MCF 10A (cell line): ENCODE measurements around the gene SMARCD1. TPM values are rescaled to one million over a fixed set of nuclear protein-coding genes. Genes with fewer than 3 reads are reported as not detected.

Experiments used
- BruUV-seq: library from RNA; stranded (reverse); fragments of 400-500 nt; replicated peaks from 2 replicates; lab custom pipeline; 2021; lab: Mats Ljungman, UMichigan
- CTCF ChIA-PET: fragments of 300-600 bp; sonication (Branson Sonifier 250); formaldehyde crosslinking; extraction: SDS; loops from one replicate; lab custom pipeline; 2021; ENCODE audit warnings: antibody characterized with exemption, inconsistent platforms; lab: Yijun Ruan, JAX
- POLR2A ChIA-PET: fragments of 300-600, 350-650 bp; sonication (Branson Sonifier 250); formaldehyde crosslinking; extraction: SDS; loops from one replicate; lab custom pipeline; 2020; ENCODE audit warnings: antibody characterized with exemption, inconsistent platforms; lab: Yijun Ruan, JAX
- DNase-seq: peaks from one replicate; pipeline ENCODE4 v3.0.0-alpha.2; 2018; ENCODE audit not compliant: unreplicated experiment
- H3K27ac Mint-ChIP-seq: one replicate; pipeline ENCODE4 v1.8.0; 2022; ENCODE audit warnings: mild to moderate bottlenecking, low read depth, mixed read lengths; ENCODE audit not compliant: unreplicated experiment
- H3K27me3 Mint-ChIP-seq: one replicate; pipeline ENCODE4 v1.8.0; 2022; ENCODE audit warnings: mixed read lengths; ENCODE audit not compliant: insufficient read depth, unreplicated experiment
- H3K36me3 Mint-ChIP-seq: one replicate; pipeline ENCODE4 v1.8.0; 2022; ENCODE audit warnings: mild to moderate bottlenecking, moderate library complexity, mixed read lengths; ENCODE audit not compliant: insufficient read depth, unreplicated experiment
- H3K4me1 Mint-ChIP-seq: one replicate; pipeline ENCODE4 v1.8.0; 2022; ENCODE audit warnings: mixed read lengths; ENCODE audit not compliant: insufficient read depth, unreplicated experiment
- H3K4me3 Mint-ChIP-seq: one replicate; pipeline ENCODE4 v1.8.0; 2022; ENCODE audit warnings: mild to moderate bottlenecking, moderate library complexity, mixed read lengths; ENCODE audit not compliant: unreplicated experiment
- H3K9me3 Mint-ChIP-seq: one replicate; pipeline ENCODE4 v1.8.0; 2022; ENCODE audit warnings: mixed read lengths; ENCODE audit not compliant: unreplicated experiment
- CTCF ChIP-seq: fragments of 200-600 bp; IDR thresholded peaks from one replicate; pipeline ENCODE4 v1.8.0; 2022; ENCODE audit warnings: antibody characterized with exemption, mild to moderate bottlenecking; ENCODE audit not compliant: unreplicated experiment
- intact Hi-C: fragments of 100-400 bp; cut with micrococcal nuclease; formaldehyde crosslinking; loops from 2 replicates; pipeline ENCODE4 v1.14.1; 2022
- total RNA-seq: library from RNA; stranded (reverse); gene quantifications from 2 replicates; pipeline ENCODE4 v1.2.3, GENCODE V29; 2022

The SMARCD1 gene
- total RNA-seq, 1 experiment from 2014 or later: 58.7 TPM

- no TSS peak for BruUV-seq
- ChIA-PET POLR2A (no interaction called here), CTCF (interaction anchor here (1.1 to 2.0 kb wide), 3 partner anchors 10 to 111 kb away, joined by 3 to 7 read pairs (median 6); partner anchors contain the start of gene COX14)
- Mint-ChIP-seq H3K4me1 (peaks cover 5% of the 10 kb centered on the region), H3K9me3 (no peaks in the 10 kb centered on the region), H3K36me3 (no peaks in the 10 kb centered on the region), H3K27ac (no peak overlapping the region), H3K4me3 (no peak overlapping the region), H3K27me3 (no peaks in the 10 kb centered on the region)
- no peak for DNase-seq
- TF ChIP-seq CTCF: no peak
- intact Hi-C loops: loop anchor here (5.0 to 10.0 kb wide), 2 partner anchors 234 to 557 kb away; no protein-coding TSS in a partner anchor
Measured at GRCh38 chr12:50078281-50078680, 6.9 kb upstream of the SMARCD1 start.

- BruUV-seq: no TSS peak
- TF ChIP-seq CTCF: no peak
- H3K9me3 Mint-ChIP-seq: no peaks in the 10 kb centered on the region
- H3K36me3 Mint-ChIP-seq: no peaks in the 10 kb centered on the region
- intact Hi-C loops: loop anchor here (5.0 to 10.0 kb wide), 2 partner anchors 233 to 555 kb away; no protein-coding TSS in a partner anchor
- H3K27ac Mint-ChIP-seq: no peak overlapping the region
- POLR2A ChIA-PET: no interaction called here
- no peaks in the 10 kb centered on the region for H3K27me3 Mint-ChIP-seq
- DNase-seq: no peak
- H3K4me1 Mint-ChIP-seq: peaks cover 10% of the 10 kb centered on the region
- CTCF ChIA-PET: interaction anchor here (0.6 to 2.0 kb wide), 3 partner anchors 10 to 34 kb away, joined by 3 to 7 read pairs (median 5); partner anchors contain the start of gene COX14
- no peak overlapping the region for H3K4me3 Mint-ChIP-seq
Measured at GRCh38 chr12:50079771-50080170, 5.4 kb upstream of the SMARCD1 start.

GRCh38 chr12:50081096-50081808, 3.9 kb upstream of the SMARCD1 start:
- POLR2A ChIA-PET: interaction anchor here (0.6 kb wide), 1 partner anchor 175 kb away, joined by 3 read pairs; no protein-coding TSS in a partner anchor
- Mint-ChIP-seq H3K27me3 (no peaks in the 10 kb centered on the region), H3K36me3 (peaks cover 1% of the 10 kb centered on the region), H3K9me3 (no peaks in the 10 kb centered on the region), H3K4me1 (peaks cover 12% of the 10 kb centered on the region), H3K4me3 (no peak overlapping the region), H3K27ac (no peak overlapping the region)
- no peak for TF ChIP-seq CTCF
- BruUV-seq: no TSS peak
- CTCF ChIA-PET: interaction anchor here (0.6 to 11.7 kb wide), 6 partner anchors 10 to 114 kb away, joined by 3 to 232 read pairs (median 4); partner anchors contain the start of genes COX14 and GPD1
- no peak for DNase-seq
- intact Hi-C loops: no loop called here

DNA sequence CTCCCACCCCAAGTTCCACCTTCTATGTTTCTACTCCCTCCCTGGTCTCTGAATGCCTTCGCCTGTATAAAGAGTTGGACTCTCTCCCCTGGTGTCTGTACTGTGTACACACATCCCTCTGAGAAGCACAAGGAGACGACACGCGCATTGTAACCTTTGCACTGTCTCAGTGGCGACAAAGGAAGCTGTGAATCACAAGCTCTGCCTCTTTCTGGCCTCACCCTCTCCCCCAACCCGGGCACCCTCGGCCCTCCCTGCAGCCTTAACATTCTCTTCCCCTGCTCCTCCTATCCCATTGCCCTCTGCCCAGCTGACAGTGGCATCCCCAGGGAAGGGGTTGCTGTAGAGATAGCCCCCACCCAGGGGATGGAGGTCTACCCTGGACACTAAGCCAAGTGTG, 2.5 kb upstream of the SMARCD1 start:
- no TSS peak for BruUV-seq
- H3K4me1 Mint-ChIP-seq: peaks cover 21% of the 10 kb centered on the region
- no peaks in the 10 kb centered on the region for H3K9me3 Mint-ChIP-seq
- H3K36me3 Mint-ChIP-seq: peaks cover 14% of the 10 kb centered on the region
- TF ChIP-seq CTCF: no peak
- intact Hi-C loops: no loop called here
- POLR2A ChIA-PET: interaction anchor here (4.4 kb wide), 1 partner anchor 29 kb away, joined by 70 read pairs; the partner anchor contains the start of gene COX14
- no peak overlapping the region for H3K27ac Mint-ChIP-seq
- no peak for DNase-seq
- no peaks in the 10 kb centered on the region for H3K27me3 Mint-ChIP-seq
- H3K4me3 Mint-ChIP-seq: no peak overlapping the region
- CTCF ChIA-PET: interaction anchor here (0.6 to 11.7 kb wide), 9 partner anchors 12 to 1807 kb away, joined by 3 to 232 read pairs (median 3); partner anchors contain the start of genes COX14 and GPD1
